Stomach (tissue), 9 donors: ENCODE measurements around the gene SLC41A2. TPM values are rescaled to one million over a fixed set of nuclear protein-coding genes. Genes with fewer than 3 reads are reported as not detected.
A peak's percentile ranks its signal among the peaks of the same experiment; 100 is the strongest.
"Not testable (repeated sequence)": the region's sequence is repeated elsewhere in the genome, so short reads cannot be mapped to it uniquely, and the experiment has no call there.

Source experiments
- DNase-seq, 2 donors: peaks; one replicate each; pipeline versions ENCODE4 v3.0.0 to v3.0.0-alpha.2; 2013 to 2019
- H3K27ac ChIP-seq, 5 donors: fragments of 200-600 bp in 4 of 5; sonication (generic) in 4 of 5; one replicate each; pipeline ENCODE4 v1.5.1; 2013 to 2019; ENCODE audit warnings: mild to moderate bottlenecking in 1 of 5, moderate library complexity in 1 of 5
- H3K27me3 ChIP-seq, 3 donors: fragments of 200-600 bp; sonication (generic); one replicate each; pipeline ENCODE4 v1.5.1; 2017 to 2019; ENCODE audit warnings: mixed run types in 1 of 3
- H3K36me3 ChIP-seq, 4 donors: fragments of 200-600 bp; sonication (generic); 1 replicate in 3 of 4; 2 replicates in 1 of 4; pipeline ENCODE4 v1.5.1; 2016 to 2019
- H3K4me1 ChIP-seq, 4 donors: fragments of 200-600 bp; sonication (generic); one replicate each; pipeline ENCODE4 v1.5.1; 2016 to 2019
- H3K4me3 ChIP-seq, 4 donors: fragments of 200-600 bp; sonication (generic) in 3 of 4; one replicate each; pipeline ENCODE4 v1.5.1; 2016 to 2019; ENCODE audit warnings: mild to moderate bottlenecking in 1 of 4
- H3K9me3 ChIP-seq, 4 donors: fragments of 200-600 bp; sonication (generic); one replicate each; pipeline ENCODE4 v1.5.1; 2016 to 2019
- CTCF ChIP-seq, 7 experiments: fragments of 450-650 bp in 4 of 7; fragments of 200-600 bp in 3 of 7; sonication (generic) in 3 of 7; IDR thresholded peaks; one replicate each; pipeline ENCODE4 v1.5.1; 2016 to 2019; ENCODE audit warnings: antibody characterized with exemption in 7 of 7, control low read depth in 2 of 7, mild to moderate bottlenecking in 1 of 7
- EP300 ChIP-seq: sonication (generic); formaldehyde crosslinking; IDR thresholded peaks from one replicate; pipeline ENCODE4 v1.6.1; 2017; ENCODE audit warnings: antibody characterized with exemption
- POLR2A ChIP-seq, 4 donors: fragments of 450-650 bp; IDR thresholded peaks; one replicate each; pipeline ENCODE4 v1.6.1; 2016; ENCODE audit warnings: antibody characterized with exemption in 4 of 4, control low read depth in 2 of 4, mild to moderate bottlenecking in 1 of 4, moderate library complexity in 1 of 4
- POLR2AphosphoS5 ChIP-seq, 3 donors: sonication (generic); formaldehyde crosslinking; IDR thresholded peaks; one replicate each; pipeline ENCODE4 v1.6.1; 2016; ENCODE audit warnings: antibody characterized with exemption in 3 of 3
- WGBS, 5 donors: extraction: QIAGEN DNeasy Blood & Tissue Kit in 3 of 5; methylation state at CpG; one replicate each; pipeline versions ENCODE4 v1.1.5 to v1.1.7; 2013 to 2018; 5-methylcytosine and 5-hydroxymethylcytosine counted together
- intact Hi-C: fragments of 100-400 bp; cut with DNase I; formaldehyde crosslinking; loops from one replicate; pipeline ENCODE4 v1.15.1; 2023; ENCODE audit warnings: low total_unique reads
- polyA plus RNA-seq, 3 donors: library from polyadenylated mRNA; stranded (reverse); fragments of 200-250 nt; gene quantifications; one replicate each; pipeline ENCODE4 v1.2.3, GENCODE V29; 2013
- total RNA-seq, 5 donors: library from RNA; depleted of rRNA; stranded (reverse); fragments of >200 nt; gene quantifications; one replicate each; pipeline versions ENCODE4 v1.1.0 to v1.2.3, GENCODE V29; 2014 to 2016
- donor health status: healthy with polysubstance abuse.
- donor health status: Bipolar disorder and iron deficiency.
- donor health status: healthy.

SLC41A2 gene
- total and polyA plus RNA-seq, 8 donors: 5.4 to 208 (median 68.9) TPM

GRCh38 chr12:104951759-104952509 is 6.2 kb downstream of the SLC41A2 start:
- H3K4me3 ChIP-seq: no peak overlapping the region
- intact Hi-C loops: no loop called here
- H3K27me3 ChIP-seq: no peaks in the 10 kb centered on the region
- no peaks in the 10 kb centered on the region for H3K9me3 ChIP-seq
- H3K4me1 ChIP-seq: peaks cover 6 to 50% (median 29%) of the 10 kb centered on the region in 4 donors
- TF ChIP-seq POLR2AphosphoS5 (IDR thresholded peaks at IDR 0.05) (peak in 2 of 3 donors; percentile 38 to 70), CTCF (IDR thresholded peaks at IDR 0.05) (no peak), POLR2A (IDR thresholded peaks at IDR 0.05) (no peak)
- 36 to 67% (median 53%) methylated on average over 5 of the region's 5 CpGs for WGBS, 5 donors
- peak in 1 of 2 donors; percentile 42 for DNase-seq
- H3K36me3 ChIP-seq: no peaks in the 10 kb centered on the region
- H3K27ac ChIP-seq: peak overlapping the region in 4 of 5 donors; percentile 61 to 94 (median 86)

GRCh38 chr12:104948716-104949115 is 9.4 kb downstream of the SLC41A2 start:
- H3K36me3 ChIP-seq, DNase-seq, H3K27me3 ChIP-seq, intact Hi-C loops, H3K9me3 ChIP-seq, H3K27ac ChIP-seq, H3K4me3 ChIP-seq: not testable (repeated sequence)
- peaks cover 6 to 33% (median 13%) of the 10 kb centered on the region in 4 donors for H3K4me1 ChIP-seq
- WGBS, 5 donors: 46 to 68% (median 57%) methylated on average over 4 of the region's 4 CpGs

- no peaks in the 10 kb centered on the region for H3K36me3 ChIP-seq
- H3K9me3 ChIP-seq: no peaks in the 10 kb centered on the region
- peak overlapping the region; percentile 51 to 85 (median 77) for H3K27ac ChIP-seq
- TF ChIP-seq EP300 (no peak), CTCF (IDR thresholded peaks at IDR 0.05) (no peak), POLR2A (IDR thresholded peaks at IDR 0.05) (no peak), POLR2AphosphoS5 (IDR thresholded peaks at IDR 0.05) (peak; percentile 10 to 67 (median 65))
- intact Hi-C loops: no loop called here
- WGBS, 5 donors: 36 to 68% (median 66%) methylated on average over 3 of the region's 3 CpGs
- no peaks in the 10 kb centered on the region for H3K27me3 ChIP-seq
- H3K4me1 ChIP-seq: peaks cover 2 to 34% (median 20%) of the 10 kb centered on the region in 4 donors
- H3K4me3 ChIP-seq: no peak overlapping the region
- no peak for DNase-seq
Observed at GRCh38 chr12:104944252-104944651, 13.8 kb downstream of the SLC41A2 start.

- DNase-seq, H3K36me3 ChIP-seq, H3K27me3 ChIP-seq, H3K9me3 ChIP-seq, intact Hi-C loops, H3K4me3 ChIP-seq: not testable (repeated sequence)
- H3K4me1 ChIP-seq: peaks cover 2 to 41% (median 21%) of the 10 kb centered on the region in 4 donors
- H3K27ac ChIP-seq: peak overlapping the region; percentile 19 to 85 (median 63)
- WGBS, 5 donors: 93 to 98% (median 97%) methylated on average over 8 of the region's 8 CpGs
Observed at GRCh38 chr12:104943401-104943800, 14.7 kb downstream of the SLC41A2 start.

GRCh38 chr12:104942075-104942474 is 16.0 kb downstream of the SLC41A2 start:
- H3K4me1 ChIP-seq: peaks cover 0 to 43% (median 20%) of the 10 kb centered on the region in 4 donors
- TF ChIP-seq POLR2A (IDR thresholded peaks at IDR 0.05): no peak
- TF ChIP-seq EP300: no peak
- no peak for TF ChIP-seq CTCF (IDR thresholded peaks at IDR 0.05)
- TF ChIP-seq POLR2AphosphoS5 (IDR thresholded peaks at IDR 0.05): no peak
- H3K4me3 ChIP-seq: no peak overlapping the region
- intact Hi-C loops: no loop called here
- no peaks in the 10 kb centered on the region for H3K27me3 ChIP-seq
- no peaks in the 10 kb centered on the region for H3K36me3 ChIP-seq
- no peak for DNase-seq
- no peak overlapping the region for H3K27ac ChIP-seq
- WGBS, 5 donors: 87 to 96% (median 92%) methylated on average over 4 of the region's 4 CpGs
- no peaks in the 10 kb centered on the region for H3K9me3 ChIP-seq
